Activated naive CD8-positive, alpha-beta T cell (primary cell): ENCODE results near the gene SERPINA12.
"Not testable (repeated sequence)": the region's sequence is repeated elsewhere in the genome, so short reads cannot be mapped to it uniquely, and the experiment has no call there.

Experiments used
- H3K27ac Mint-ChIP-seq: one replicate; pipeline ENCODE4 v1.8.0; 2021; ENCODE audit warnings: mixed read lengths
- H3K27me3 Mint-ChIP-seq: one replicate; pipeline ENCODE4 v1.8.0; 2021; ENCODE audit warnings: mixed read lengths
- H3K36me3 Mint-ChIP-seq: one replicate; pipeline ENCODE4 v1.8.0; 2021; ENCODE audit warnings: mixed read lengths
- H3K4me1 Mint-ChIP-seq: one replicate; pipeline ENCODE4 v1.8.0; 2021; ENCODE audit warnings: low read depth, mixed read lengths
- H3K4me3 Mint-ChIP-seq: one replicate; pipeline ENCODE4 v1.8.0; 2021; ENCODE audit warnings: mild to moderate bottlenecking, mixed read lengths
- H3K9me3 Mint-ChIP-seq: one replicate; pipeline ENCODE4 v1.8.0; 2021; ENCODE audit warnings: low read depth, mixed read lengths

Gene SERPINA12

DNA sequence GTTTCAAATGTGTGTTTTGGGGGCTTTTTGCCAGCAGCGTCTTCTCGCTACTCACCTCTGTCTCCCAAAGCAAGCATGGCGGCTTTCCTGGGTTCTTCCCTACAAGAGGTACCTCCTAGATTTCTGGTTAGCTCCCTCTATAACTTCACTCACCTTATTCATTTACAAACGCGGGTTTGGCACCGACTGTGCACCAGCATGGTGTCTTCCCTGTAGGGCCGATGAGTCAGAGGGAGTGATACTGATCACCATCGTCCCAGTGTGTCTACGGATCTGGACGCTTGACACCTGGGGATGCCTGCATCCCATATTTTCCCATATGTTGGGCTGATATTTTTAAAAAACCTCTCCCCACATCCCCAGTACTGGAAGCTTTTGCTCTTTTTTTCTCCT lies 8.0 kb upstream of the SERPINA12 start:
- no peak overlapping the region for H3K4me3 Mint-ChIP-seq
- no peak overlapping the region for H3K27ac Mint-ChIP-seq
- H3K9me3 Mint-ChIP-seq: peaks cover 9% of the 10 kb centered on the region
- no peaks in the 10 kb centered on the region for H3K4me1 Mint-ChIP-seq
- H3K27me3 Mint-ChIP-seq: peaks cover 5% of the 10 kb centered on the region
- H3K36me3 Mint-ChIP-seq: no peaks in the 10 kb centered on the region

GRCh38 chr14:94515856-94516255 lies 6.6 kb upstream of the SERPINA12 start:
- Mint-ChIP-seq H3K9me3 (peaks cover 9% of the 10 kb centered on the region), H3K27me3 (peaks cover 3% of the 10 kb centered on the region), H3K4me1 (no peaks in the 10 kb centered on the region), H3K4me3 (no peak overlapping the region), H3K27ac (no peak overlapping the region), H3K36me3 (no peaks in the 10 kb centered on the region)

DNA sequence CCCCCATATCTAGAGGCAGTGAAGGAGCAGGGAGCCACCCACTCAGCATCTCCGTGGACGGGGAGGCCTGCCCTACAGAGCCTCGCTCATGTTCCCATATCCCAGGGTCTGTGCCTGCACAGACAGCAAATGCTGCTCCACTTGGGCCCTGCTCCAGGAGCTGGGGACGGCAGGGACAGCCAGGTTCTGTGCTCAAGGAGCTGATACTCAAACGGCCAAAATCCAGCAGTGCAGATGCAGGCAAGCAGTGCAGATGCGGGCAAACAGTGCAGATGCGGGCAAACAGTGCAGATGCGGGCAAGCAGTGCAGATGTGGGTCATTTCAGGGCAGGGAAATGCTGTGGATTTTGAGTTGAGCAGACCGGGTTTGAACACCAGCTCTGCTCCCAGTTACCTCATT lies 6.2 kb upstream of the SERPINA12 start:
- H3K36me3 Mint-ChIP-seq: no peaks in the 10 kb centered on the region
- H3K9me3 Mint-ChIP-seq: peaks cover 9% of the 10 kb centered on the region
- H3K27me3 Mint-ChIP-seq: peaks cover 3% of the 10 kb centered on the region
- H3K4me3 Mint-ChIP-seq: no peak overlapping the region
- no peak overlapping the region for H3K27ac Mint-ChIP-seq
- H3K4me1 Mint-ChIP-seq: no peaks in the 10 kb centered on the region

DNA sequence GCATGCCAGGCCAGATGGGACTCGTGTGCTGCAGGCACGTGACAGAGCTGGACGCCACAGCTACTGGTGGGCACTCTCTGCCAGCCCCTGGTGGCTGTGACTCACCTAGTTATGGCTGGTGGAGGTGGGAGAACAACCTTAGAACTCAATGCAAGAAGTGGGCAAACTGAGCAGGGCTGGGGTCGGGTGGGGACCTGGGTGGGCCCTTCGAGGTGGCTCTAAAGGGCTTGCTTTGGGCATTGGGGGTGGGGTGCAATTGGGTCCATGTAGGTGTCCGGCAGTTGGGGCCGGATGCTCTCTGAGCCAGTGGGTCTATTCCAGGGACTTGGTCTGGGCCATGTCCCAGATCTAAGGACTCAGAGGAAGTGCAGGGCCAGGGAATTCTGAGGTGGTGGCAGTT lies 5.1 kb upstream of the SERPINA12 start:
- H3K27me3 Mint-ChIP-seq: peaks cover 3% of the 10 kb centered on the region
- H3K36me3 Mint-ChIP-seq: no peaks in the 10 kb centered on the region
- H3K4me3 Mint-ChIP-seq: no peak overlapping the region
- H3K4me1 Mint-ChIP-seq: no peaks in the 10 kb centered on the region
- H3K27ac Mint-ChIP-seq: no peak overlapping the region
- peaks cover 6% of the 10 kb centered on the region for H3K9me3 Mint-ChIP-seq

- H3K36me3 Mint-ChIP-seq, H3K27ac Mint-ChIP-seq, H3K4me3 Mint-ChIP-seq, H3K4me1 Mint-ChIP-seq, H3K9me3 Mint-ChIP-seq, H3K27me3 Mint-ChIP-seq: not testable (repeated sequence)
Measured at GRCh38 chr14:94510481-94510880, 1.2 kb upstream of the SERPINA12 start.

GRCh38 chr14:94505641-94506040 lies 3.6 kb downstream of the SERPINA12 start:
- Mint-ChIP-seq H3K27ac (no peak overlapping the region), H3K27me3 (peaks cover 3% of the 10 kb centered on the region)

GRCh38 chr14:94505206-94505605 lies 4.1 kb downstream of the SERPINA12 start:
- Mint-ChIP-seq H3K36me3 (no peaks in the 10 kb centered on the region), H3K27me3 (peaks cover 3% of the 10 kb centered on the region), H3K9me3 (no peaks in the 10 kb centered on the region), H3K4me3 (no peak overlapping the region), H3K4me1 (no peaks in the 10 kb centered on the region), H3K27ac (no peak overlapping the region)

More at GRCh38 chr14:94505641-94506040, 3.6 kb downstream of the SERPINA12 start:
- Mint-ChIP-seq H3K36me3 (no peaks in the 10 kb centered on the region), H3K9me3 (no peaks in the 10 kb centered on the region), H3K4me1 (no peaks in the 10 kb centered on the region), H3K4me3 (no peak overlapping the region)

DNA sequence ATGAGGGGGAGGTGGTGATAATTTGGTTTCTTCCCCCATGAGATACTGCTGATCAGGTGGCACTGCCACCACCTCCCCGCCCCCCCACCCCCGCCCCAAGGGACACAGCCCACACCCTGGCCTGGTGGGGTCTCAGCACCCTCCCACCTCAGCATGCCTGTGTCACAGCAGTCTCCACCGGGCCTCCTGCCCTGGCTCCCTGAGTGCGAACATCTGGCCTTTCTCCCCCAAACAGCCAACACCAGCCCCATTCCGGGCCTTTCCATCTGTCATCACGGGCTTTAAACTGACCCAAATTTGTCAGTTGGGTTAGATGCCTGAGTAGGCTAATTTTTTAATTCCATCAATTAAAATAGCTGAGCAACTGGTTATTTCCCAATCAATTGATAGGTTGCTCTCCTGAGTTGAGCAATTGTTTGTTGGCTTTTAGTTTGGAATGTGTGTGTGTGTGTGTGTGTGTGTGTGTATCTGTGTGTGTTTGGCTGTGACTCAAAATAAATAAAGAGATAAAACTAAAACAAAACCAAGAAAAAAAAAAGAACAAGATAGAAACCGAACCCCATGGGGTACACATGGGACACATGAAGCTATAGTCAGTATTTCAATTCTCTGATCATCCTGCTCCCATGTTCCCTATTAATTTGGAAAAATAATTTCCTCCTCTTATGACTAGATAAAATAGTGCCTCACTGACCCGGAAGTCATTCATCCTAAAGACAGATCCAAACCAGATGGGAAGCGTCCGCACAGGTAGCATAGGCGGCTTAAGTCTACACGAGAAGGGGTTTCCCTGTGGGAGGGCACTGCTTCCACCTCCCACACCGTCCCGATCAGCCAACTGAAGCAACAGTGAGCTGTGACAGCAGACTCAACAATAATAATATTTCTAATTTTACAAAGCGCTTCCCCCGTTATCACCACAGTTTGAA lies 7.4 kb downstream of the SERPINA12 start:
- Mint-ChIP-seq H3K27ac (no peak overlapping the region), H3K36me3 (no peaks in the 10 kb centered on the region)

GRCh38 chr14:94500264-94500663 lies 9.0 kb downstream of the SERPINA12 start:
- Mint-ChIP-seq H3K27ac (no peak overlapping the region), H3K4me1 (no peaks in the 10 kb centered on the region), H3K36me3 (no peaks in the 10 kb centered on the region), H3K27me3 (peaks cover 3% of the 10 kb centered on the region), H3K4me3 (no peak overlapping the region), H3K9me3 (no peaks in the 10 kb centered on the region)

More for the DNA sequence above, 7.4 kb downstream of the SERPINA12 start:
- no peaks in the 10 kb centered on the region for H3K9me3 Mint-ChIP-seq
- H3K27me3 Mint-ChIP-seq: peaks cover 3% of the 10 kb centered on the region
- no peaks in the 10 kb centered on the region for H3K4me1 Mint-ChIP-seq
- no peak overlapping the region for H3K4me3 Mint-ChIP-seq

- Mint-ChIP-seq H3K27me3 (peaks cover 3% of the 10 kb centered on the region), H3K27ac (no peak overlapping the region), H3K36me3 (no peaks in the 10 kb centered on the region), H3K9me3 (no peaks in the 10 kb centered on the region), H3K4me3 (no peak overlapping the region), H3K4me1 (no peaks in the 10 kb centered on the region)
Measured at GRCh38 chr14:94499673-94500072, 9.6 kb downstream of the SERPINA12 start.

DNA sequence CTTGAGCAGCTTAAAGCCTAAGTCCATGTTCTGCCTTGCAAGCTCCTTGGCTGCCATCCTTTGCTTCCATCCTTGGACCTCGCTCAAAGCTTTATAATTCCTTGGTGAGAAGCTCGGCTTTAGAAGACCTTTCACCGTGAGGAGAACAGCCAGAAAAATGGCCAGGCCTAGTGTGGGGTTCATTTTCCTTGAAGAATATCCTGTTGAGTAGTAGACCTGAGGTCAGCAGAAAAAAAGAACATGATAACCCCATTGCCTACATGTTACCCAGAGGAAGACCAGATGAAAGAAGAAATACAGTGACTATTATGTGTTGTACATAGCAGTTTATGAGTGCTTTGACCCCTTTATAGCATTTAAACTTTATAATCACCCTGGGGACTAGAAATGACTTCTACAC lies 11.1 kb downstream of the SERPINA12 start:
- Mint-ChIP-seq H3K9me3 (no peaks in the 10 kb centered on the region), H3K4me1 (no peaks in the 10 kb centered on the region), H3K36me3 (no peaks in the 10 kb centered on the region), H3K4me3 (no peak overlapping the region), H3K27me3 (no peaks in the 10 kb centered on the region), H3K27ac (no peak overlapping the region)

GRCh38 chr14:94494085-94494484 lies 15.2 kb downstream of the SERPINA12 start:
- no peak overlapping the region for H3K4me3 Mint-ChIP-seq
- H3K27me3 Mint-ChIP-seq: no peaks in the 10 kb centered on the region
- H3K9me3 Mint-ChIP-seq: no peaks in the 10 kb centered on the region
- H3K36me3 Mint-ChIP-seq: no peaks in the 10 kb centered on the region
- H3K4me1 Mint-ChIP-seq: no peaks in the 10 kb centered on the region
- no peak overlapping the region for H3K27ac Mint-ChIP-seq

GRCh38 chr14:94491511-94491910 lies 17.8 kb downstream of the SERPINA12 start:
- no peaks in the 10 kb centered on the region for H3K4me1 Mint-ChIP-seq
- H3K4me3 Mint-ChIP-seq: no peak overlapping the region
- H3K27ac Mint-ChIP-seq: no peak overlapping the region
- peaks cover 5% of the 10 kb centered on the region for H3K27me3 Mint-ChIP-seq
- no peaks in the 10 kb centered on the region for H3K36me3 Mint-ChIP-seq
- H3K9me3 Mint-ChIP-seq: no peaks in the 10 kb centered on the region

DNA sequence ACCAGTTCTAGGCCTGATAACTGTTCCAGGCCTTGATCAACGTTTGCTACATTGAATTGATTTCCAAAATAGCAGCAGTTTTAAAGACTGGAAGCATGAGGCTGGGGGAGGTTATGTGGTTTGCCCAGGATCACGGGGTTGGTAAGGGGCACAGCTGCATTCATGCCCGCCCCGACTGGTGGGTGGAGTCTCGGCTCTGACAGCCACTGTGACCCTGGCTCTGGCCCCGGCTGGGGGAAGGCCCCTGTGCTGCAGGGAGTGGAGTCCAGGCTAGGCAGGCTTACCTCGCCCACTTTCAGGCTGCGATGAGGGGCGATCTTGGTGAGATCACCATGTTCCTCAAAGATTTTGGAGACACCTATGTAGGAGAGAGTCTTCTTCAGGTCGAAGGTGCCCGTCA lies 19.9 kb downstream of the SERPINA12 start:
- Mint-ChIP-seq H3K36me3 (no peaks in the 10 kb centered on the region), H3K4me1 (peaks cover 4% of the 10 kb centered on the region), H3K9me3 (no peaks in the 10 kb centered on the region), H3K27ac (no peak overlapping the region), H3K27me3 (peaks cover 11% of the 10 kb centered on the region), H3K4me3 (no peak overlapping the region)

DNA sequence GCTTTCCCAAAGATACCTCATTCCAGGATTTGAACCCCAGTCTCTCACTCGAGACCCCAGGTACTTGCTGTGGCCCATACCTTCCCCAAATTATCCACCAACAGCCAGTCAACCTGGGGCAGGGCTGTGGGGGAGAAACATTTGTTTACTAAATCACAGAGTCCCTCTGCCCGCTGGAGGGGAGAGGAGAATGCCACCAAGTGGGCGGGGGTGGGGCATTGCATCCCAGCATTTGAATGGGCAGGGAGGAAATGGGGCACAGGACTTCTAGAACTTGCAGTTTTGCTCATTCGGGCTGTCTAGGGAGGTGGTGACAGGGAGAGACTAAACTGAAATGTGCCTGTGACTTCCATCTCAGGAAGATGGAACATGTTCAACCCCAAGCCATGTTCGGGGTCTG lies 22.4 kb downstream of the SERPINA12 start:
- Mint-ChIP-seq H3K4me3 (no peak overlapping the region), H3K9me3 (no peaks in the 10 kb centered on the region), H3K36me3 (no peaks in the 10 kb centered on the region), H3K4me1 (peaks cover 4% of the 10 kb centered on the region), H3K27ac (no peak overlapping the region), H3K27me3 (peaks cover 14% of the 10 kb centered on the region)
